Activated T-cell treated with anti-CD3 and anti-CD28 coated beads, Interleukin-2, amount 50 U/mL, for 4 hours (primary cell): ENCODE results near the gene OR51M1. TPM values are rescaled to one million over a fixed set of nuclear protein-coding genes. Genes with fewer than 3 reads are reported as not detected.
"Not testable (repeated sequence)": the region's sequence is repeated elsewhere in the genome, so short reads cannot be mapped to it uniquely, and the experiment has no call there.

Source experiments
- ATAC-seq, 2 donors: fragments of 200-7000 bp; cut with Tn5 transposase; one replicate each; pipeline ENCODE4 v1.10.0; 2021
- DNase-seq: peaks from one replicate; pipeline ENCODE4 v3.0.0-alpha.2; 2020
- H3K27me3 Mint-ChIP-seq: one replicate; pipeline ENCODE4 v1.8.0; 2021; ENCODE audit warnings: low read depth, mixed read lengths
- H3K36me3 Mint-ChIP-seq: one replicate; pipeline ENCODE4 v1.8.0; 2022; ENCODE audit warnings: mixed read lengths; ENCODE audit not compliant: insufficient read depth
- H3K4me1 Mint-ChIP-seq: one replicate; pipeline ENCODE4 v1.8.0; 2021; ENCODE audit warnings: low read depth, mixed read lengths
- H3K4me3 Mint-ChIP-seq: one replicate; pipeline ENCODE4 v1.8.0; 2021; ENCODE audit warnings: mild to moderate bottlenecking, moderate library complexity, mixed read lengths
- H3K9me3 Mint-ChIP-seq: one replicate; pipeline ENCODE4 v1.8.0; 2021; ENCODE audit warnings: mixed read lengths
- total RNA-seq, 3 donors: library from RNA; stranded (reverse); gene quantifications; one replicate each; pipeline ENCODE4 v1.2.1, GENCODE V29; 2021

OR51M1 gene
- not detected for total RNA-seq

DNA sequence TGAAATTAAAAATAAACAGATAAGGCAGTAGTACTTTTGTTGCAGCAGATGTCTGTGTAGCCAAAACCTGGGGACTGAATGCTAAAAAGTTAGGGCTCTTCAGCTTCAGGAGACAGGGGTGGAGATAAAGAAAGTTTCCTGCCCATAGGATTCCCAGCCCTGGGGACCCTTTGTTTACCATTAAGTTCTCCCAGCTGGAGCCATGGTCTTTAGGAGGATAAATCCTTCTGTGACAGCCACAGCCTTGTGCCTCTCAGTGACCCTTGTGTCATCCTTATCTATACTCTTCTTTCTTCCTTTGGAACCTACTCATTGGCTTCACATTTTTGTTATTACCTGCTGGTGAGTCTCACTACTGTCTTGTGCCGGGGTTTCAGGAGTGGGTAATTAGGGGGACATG lies at the start of gene OR51M1:
OR51M1 (plus strand) TSS at position 237 of the 400 bp plus-strand sequence. CDS start 5,587 bp downstream, outside the sequence.
- H3K27me3 Mint-ChIP-seq = no peaks in the 10 kb centered on the region
- ATAC-seq = no peak

DNA sequence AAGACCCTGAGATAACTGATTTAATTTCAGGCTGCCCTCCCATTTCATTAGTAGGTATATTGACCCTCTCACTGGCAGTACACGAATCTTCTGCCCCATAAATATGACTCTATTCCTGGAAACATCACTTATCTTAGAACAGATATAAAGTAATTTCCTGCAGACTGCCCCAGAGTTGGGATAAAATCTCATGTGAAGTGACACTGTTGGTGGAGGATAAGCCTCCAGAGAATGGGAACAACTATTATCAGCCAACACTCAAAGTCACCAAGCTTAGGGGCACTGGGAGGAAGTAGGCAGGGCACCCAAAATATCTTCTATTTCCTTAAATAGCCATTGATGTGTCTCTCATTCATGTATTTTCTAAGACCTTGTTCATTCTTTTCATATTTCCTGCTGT lies 48.4 kb upstream of the OR51M1 start:
- Mint-ChIP-seq H3K36me3 (no peaks in the 10 kb centered on the region), H3K27me3 (peaks cover 1% of the 10 kb centered on the region)

More for the DNA sequence above, at the start of gene OR51M1:
- no peaks in the 10 kb centered on the region for H3K9me3 Mint-ChIP-seq
- no peak for DNase-seq
- H3K36me3 Mint-ChIP-seq = no peaks in the 10 kb centered on the region
- no peak within 1 kb of the TSS for H3K4me3 Mint-ChIP-seq
- no peaks in the 10 kb centered on the region for H3K4me1 Mint-ChIP-seq

GRCh38 chr11:5336331-5336730 lies 47.3 kb upstream of the OR51M1 start:
- H3K27me3 Mint-ChIP-seq = peaks cover 1% of the 10 kb centered on the region
- DNase-seq (no peak), ATAC-seq (no peak)
- no peaks in the 10 kb centered on the region for H3K36me3 Mint-ChIP-seq
- no peak overlapping the region for H3K4me3 Mint-ChIP-seq
- no peaks in the 10 kb centered on the region for H3K4me1 Mint-ChIP-seq
- H3K9me3 Mint-ChIP-seq = no peaks in the 10 kb centered on the region

More for the DNA sequence above, 48.4 kb upstream of the OR51M1 start:
- DNase-seq (no peak), ATAC-seq (no peak)
- Mint-ChIP-seq H3K4me1 (no peaks in the 10 kb centered on the region), H3K9me3 (no peaks in the 10 kb centered on the region), H3K4me3 (no peak overlapping the region)

DNA sequence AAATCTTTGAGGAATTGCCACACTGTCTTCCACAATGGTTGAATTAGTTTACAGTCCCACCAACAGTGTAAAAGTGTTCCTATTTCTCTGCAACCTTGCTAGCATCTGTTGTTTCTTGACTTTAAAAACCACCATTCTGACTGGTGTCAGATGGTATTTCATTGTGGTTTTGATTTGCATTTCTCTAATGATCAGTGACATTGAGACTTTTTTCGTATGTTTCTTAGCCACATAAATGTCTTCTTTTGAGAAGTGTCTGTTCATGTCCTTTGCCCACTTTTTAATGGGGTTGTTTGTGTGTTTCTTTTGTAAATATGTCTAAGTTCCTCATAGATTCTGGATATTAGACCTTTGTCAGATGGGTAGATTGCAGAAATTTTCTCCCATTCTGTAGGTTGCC lies 46.4 kb upstream of the OR51M1 start:
- H3K36me3 Mint-ChIP-seq, H3K9me3 Mint-ChIP-seq, H3K4me1 Mint-ChIP-seq, H3K27me3 Mint-ChIP-seq, H3K4me3 Mint-ChIP-seq, DNase-seq, ATAC-seq: not testable (repeated sequence)

- Mint-ChIP-seq H3K9me3 (no peaks in the 10 kb centered on the region), H3K36me3 (no peaks in the 10 kb centered on the region), H3K4me3 (no peak overlapping the region), H3K4me1 (no peaks in the 10 kb centered on the region), H3K27me3 (peaks cover 4% of the 10 kb centered on the region)
- DNase-seq (no peak), ATAC-seq (no peak)
Observed at GRCh38 chr11:5339771-5340322, 43.8 kb upstream of the OR51M1 start.

GRCh38 chr11:5343474-5344335 lies 39.9 kb upstream of the OR51M1 start, which contains the start of gene OR51B5:
Gene OR51B5 (minus strand): TSS chr11:5343524. CDS start chr11:5343524, 0 bp downstream.
- DNase-seq (no peak), ATAC-seq (no peak)
- Mint-ChIP-seq H3K4me3 (no peak within 1 kb of the TSS), H3K4me1 (no peaks in the 10 kb centered on the region), H3K36me3 (no peaks in the 10 kb centered on the region), H3K9me3 (no peaks in the 10 kb centered on the region), H3K27me3 (peaks cover 4% of the 10 kb centered on the region)

GRCh38 chr11:5345831-5346230 lies 37.8 kb upstream of the OR51M1 start:
- Mint-ChIP-seq H3K36me3 (no peaks in the 10 kb centered on the region), H3K4me3 (no peak overlapping the region)
- DNase-seq = no peak

GRCh38 chr11:5348551-5349194 lies 34.9 kb upstream of the OR51M1 start:
- Mint-ChIP-seq H3K36me3 (no peaks in the 10 kb centered on the region), H3K27me3 (peaks cover 4% of the 10 kb centered on the region)
- ATAC-seq = no peak

More at GRCh38 chr11:5345831-5346230, 37.8 kb upstream of the OR51M1 start:
- Mint-ChIP-seq H3K27me3 (peaks cover 6% of the 10 kb centered on the region), H3K9me3 (no peaks in the 10 kb centered on the region), H3K4me1 (no peaks in the 10 kb centered on the region)
- no peak for ATAC-seq

GRCh38 chr11:5349550-5349949 lies 34.1 kb upstream of the OR51M1 start:
- no peaks in the 10 kb centered on the region for H3K4me1 Mint-ChIP-seq
- no peak overlapping the region for H3K4me3 Mint-ChIP-seq
- peaks cover 4% of the 10 kb centered on the region for H3K27me3 Mint-ChIP-seq
- DNase-seq (no peak), ATAC-seq (no peak)
- H3K9me3 Mint-ChIP-seq = no peaks in the 10 kb centered on the region
- no peaks in the 10 kb centered on the region for H3K36me3 Mint-ChIP-seq

More at GRCh38 chr11:5348551-5349194, 34.9 kb upstream of the OR51M1 start:
- no peaks in the 10 kb centered on the region for H3K9me3 Mint-ChIP-seq
- DNase-seq = no peak
- H3K4me1 Mint-ChIP-seq = no peaks in the 10 kb centered on the region
- H3K4me3 Mint-ChIP-seq = no peak overlapping the region

DNA sequence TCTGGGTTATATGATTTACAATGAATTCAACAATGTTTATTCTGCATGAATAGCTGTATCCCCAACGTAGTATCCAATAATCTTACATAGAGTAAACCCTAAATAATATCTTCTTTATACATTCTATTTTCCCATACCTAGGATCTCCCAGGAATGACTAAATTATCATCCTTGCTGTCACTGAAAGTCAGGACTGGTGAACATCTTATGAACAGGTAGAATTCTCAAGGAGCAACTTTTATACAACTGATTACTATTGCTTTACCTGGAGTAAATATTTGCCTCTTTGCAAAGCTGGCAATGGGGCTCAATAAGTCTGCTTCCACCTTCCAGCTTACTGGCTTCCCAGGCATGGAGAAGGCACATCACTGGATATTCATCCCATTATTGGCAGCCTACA lies 32.4 kb upstream of the OR51M1 start, which contains the start of gene OR51B6:
OR51B6 (plus strand) TSS at position 301 of the 400 bp plus-strand sequence; CDS start at position 301, 0 bp downstream.
- Mint-ChIP-seq H3K36me3 (no peaks in the 10 kb centered on the region), H3K9me3 (no peaks in the 10 kb centered on the region), H3K4me3 (no peak within 1 kb of the TSS), H3K27me3 (peaks cover 4% of the 10 kb centered on the region), H3K4me1 (no peaks in the 10 kb centered on the region)
- DNase-seq = no peak
- ATAC-seq = no peak

DNA sequence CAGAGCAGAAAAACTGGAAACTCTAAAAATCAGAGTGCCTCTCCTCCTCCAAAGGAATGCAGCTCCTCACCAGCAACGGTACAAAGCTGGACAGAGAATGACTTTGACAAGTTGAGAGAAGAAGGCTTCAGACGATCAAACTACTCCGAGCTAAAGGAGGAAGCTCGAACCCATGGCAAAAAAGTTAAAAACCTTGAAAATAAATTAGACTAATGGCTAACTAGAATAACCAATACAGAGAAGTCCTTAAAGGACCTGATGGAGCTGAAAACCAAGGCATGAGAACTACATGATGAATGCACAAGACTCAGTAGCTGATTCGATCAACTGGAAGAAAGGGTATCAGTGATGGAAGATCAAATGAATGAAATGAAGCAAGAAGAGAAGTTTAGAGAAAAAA lies 27.6 kb upstream of the OR51M1 start:
- not testable (repeated sequence) for H3K27me3 Mint-ChIP-seq, H3K4me3 Mint-ChIP-seq, DNase-seq, H3K4me1 Mint-ChIP-seq, H3K9me3 Mint-ChIP-seq, H3K36me3 Mint-ChIP-seq, ATAC-seq

DNA sequence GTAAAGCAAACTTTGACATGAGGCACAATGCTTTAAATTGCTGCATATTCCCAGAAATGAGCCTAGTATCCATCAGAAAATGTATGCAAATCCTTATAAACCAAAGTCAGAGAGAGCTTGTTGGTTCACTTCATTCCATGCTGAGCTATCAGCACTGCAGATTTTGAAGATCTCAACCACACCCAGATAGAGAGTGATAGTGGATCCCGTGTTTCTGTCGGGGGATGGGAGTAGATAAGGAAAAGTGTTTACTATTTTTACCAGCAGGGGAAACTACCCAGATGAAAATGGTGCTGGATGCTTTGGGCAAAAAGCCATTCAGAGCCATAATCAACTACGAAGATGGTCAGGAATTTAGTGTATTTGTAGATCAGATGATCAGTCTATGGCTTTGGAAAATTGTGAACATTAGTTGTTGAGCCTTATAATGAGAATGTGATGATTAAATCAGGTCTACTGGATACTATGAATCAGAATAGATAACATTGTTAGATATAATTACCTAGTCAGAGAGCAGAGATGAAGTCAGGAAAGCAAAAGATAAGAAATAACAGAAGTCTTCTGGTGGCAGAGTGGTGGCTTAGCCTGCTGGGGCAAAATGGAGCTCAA lies 21.5 kb upstream of the OR51M1 start:
- ATAC-seq (no peak), DNase-seq (no peak)
- Mint-ChIP-seq H3K36me3 (no peaks in the 10 kb centered on the region), H3K4me1 (no peaks in the 10 kb centered on the region), H3K9me3 (peaks cover 14% of the 10 kb centered on the region), H3K4me3 (no peak overlapping the region), H3K27me3 (peaks cover 5% of the 10 kb centered on the region)

GRCh38 chr11:5363679-5364078 lies 19.9 kb upstream of the OR51M1 start:
- ATAC-seq (no peak), DNase-seq (no peak)
- peaks cover 14% of the 10 kb centered on the region for H3K9me3 Mint-ChIP-seq
- H3K4me1 Mint-ChIP-seq = no peaks in the 10 kb centered on the region
- H3K4me3 Mint-ChIP-seq = no peak overlapping the region
- H3K36me3 Mint-ChIP-seq = no peaks in the 10 kb centered on the region
- peaks cover 5% of the 10 kb centered on the region for H3K27me3 Mint-ChIP-seq

GRCh38 chr11:5364214-5364613 lies 19.4 kb upstream of the OR51M1 start:
- Mint-ChIP-seq H3K9me3 (peaks cover 13% of the 10 kb centered on the region), H3K4me3 (no peak overlapping the region), H3K36me3 (no peaks in the 10 kb centered on the region), H3K27me3 (peaks cover 5% of the 10 kb centered on the region), H3K4me1 (no peaks in the 10 kb centered on the region)
- ATAC-seq = no peak
- DNase-seq = no peak
